Spinal cord (tissue), 10 donors: Measurements from ENCODE around the gene GALNT10. TPM values are rescaled to one million over a fixed set of nuclear protein-coding genes. Genes with fewer than 3 reads are reported as not detected.

Source experiments
- DNase-seq, 6 donors: peaks; one replicate each; pipeline versions ENCODE4 v3.0.0 to v3.0.0-alpha.2; 2013 to 2015; ENCODE audit warnings: low spot score in 6 of 6, low read depth in 4 of 6
- H3K27ac ChIP-seq: one replicate; pipeline ENCODE4 v1.5.1; 2013; ENCODE audit warnings: low read depth, low read length, control low read depth
- H3K27me3 ChIP-seq: one replicate; pipeline ENCODE4 v1.6.1; 2013; ENCODE audit warnings: low read length; ENCODE audit not compliant: control insufficient read depth, insufficient read depth
- H3K36me3 ChIP-seq: one replicate; pipeline ENCODE4 v1.6.1; 2013; ENCODE audit warnings: low read length; ENCODE audit not compliant: control insufficient read depth, insufficient read depth
- H3K4me1 ChIP-seq: one replicate; pipeline ENCODE4 v1.6.1; 2013; ENCODE audit warnings: low read length; ENCODE audit not compliant: control insufficient read depth, insufficient read depth
- H3K4me3 ChIP-seq: one replicate; pipeline ENCODE4 v1.5.1; 2013; ENCODE audit warnings: low read depth, low read length, control low read depth
- H3K9me3 ChIP-seq: one replicate; pipeline ENCODE4 v1.6.1; 2013; ENCODE audit warnings: low read length; ENCODE audit not compliant: control insufficient read depth, insufficient read depth
- WGBS: methylation state at CpG from one replicate; pipeline ENCODE4 v1.1.5; 2013; ENCODE audit warnings: missing lambda C conversion rate; ENCODE audit not compliant: insufficient coverage; 5-methylcytosine and 5-hydroxymethylcytosine counted together
- polyA plus RNA-seq, 2 donors: library from polyadenylated mRNA; unstranded; fragments of 120-200 nt; gene quantifications; one replicate each; pipeline ENCODE4 v1.2.1, GENCODE V29; 2013; ENCODE audit not compliant: insufficient read length in 2 of 2
- total RNA-seq, 2 donors: library from RNA; depleted of rRNA in 1 of 2; stranded (reverse); fragments of 120-200 nt in 1 of 2; fragments of >200 nt in 1 of 2; gene quantifications; one replicate each; pipeline versions ENCODE4 v1.2.3 to v1.2.4, GENCODE V29; 2013 to 2014
- donor health status: healthy.

The GALNT10 gene
- total and polyA plus RNA-seq, 4 donors: 17.2 to 31.2 (median 22.5) TPM

DNA sequence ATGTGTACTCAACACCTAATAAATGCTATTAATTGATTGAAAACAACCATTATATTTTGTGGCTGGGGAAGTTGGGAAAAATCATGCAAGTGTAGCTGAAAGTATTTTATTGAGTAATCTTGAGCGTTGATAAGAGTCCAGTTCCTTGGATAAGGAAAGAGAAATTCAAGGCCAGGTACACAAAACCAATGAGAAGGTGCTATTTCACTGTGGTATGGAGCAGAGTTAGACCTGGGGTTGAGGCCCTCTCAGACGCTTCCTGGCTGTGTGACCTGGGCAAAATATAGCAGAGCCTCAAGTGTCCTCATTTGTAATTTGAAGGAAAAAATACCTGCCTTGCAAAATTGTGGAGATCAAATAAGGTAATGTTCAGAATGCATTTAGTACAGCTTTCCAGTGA lies 50.1 kb downstream of the GALNT10 start:
- Histone ChIP-seq H3K9me3 (no peaks in the 10 kb centered on the region), H3K4me1 (peaks cover 22% of the 10 kb centered on the region), H3K27ac (no peak overlapping the region), H3K27me3 (no peaks in the 10 kb centered on the region), H3K36me3 (no peaks in the 10 kb centered on the region), H3K4me3 (no peak overlapping the region)
- DNase-seq: no peak
- WGBS: 93% methylated on average over 2 of the region's 2 CpGs

DNA sequence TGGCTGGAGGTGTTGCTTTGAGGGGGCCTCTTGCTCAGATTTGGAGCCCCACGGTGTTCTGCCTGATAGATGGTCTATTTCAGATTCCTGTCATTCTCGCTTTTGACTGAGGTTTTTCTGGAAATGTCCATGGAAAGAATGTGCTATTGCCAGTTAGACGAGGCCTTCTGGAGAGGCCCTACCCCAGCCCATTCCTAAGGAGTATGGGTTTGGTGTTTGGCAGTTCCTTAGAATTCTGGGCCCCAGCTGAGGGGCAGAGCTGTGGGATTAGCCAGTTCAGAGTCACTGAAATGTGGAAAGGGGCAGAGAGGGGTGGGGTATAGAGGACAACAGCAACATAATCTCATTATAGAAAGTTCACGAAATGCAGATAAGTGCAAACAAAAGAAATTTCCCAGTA lies 50.5 kb downstream of the GALNT10 start:
- no peak for DNase-seq
- H3K4me1 ChIP-seq: peaks cover 22% of the 10 kb centered on the region
- 75% methylated on average over 3 of the region's 4 CpGs for WGBS
- H3K36me3 ChIP-seq: no peaks in the 10 kb centered on the region
- no peaks in the 10 kb centered on the region for H3K27me3 ChIP-seq
- no peak overlapping the region for H3K4me3 ChIP-seq
- H3K9me3 ChIP-seq: no peaks in the 10 kb centered on the region
- no peak overlapping the region for H3K27ac ChIP-seq

DNA sequence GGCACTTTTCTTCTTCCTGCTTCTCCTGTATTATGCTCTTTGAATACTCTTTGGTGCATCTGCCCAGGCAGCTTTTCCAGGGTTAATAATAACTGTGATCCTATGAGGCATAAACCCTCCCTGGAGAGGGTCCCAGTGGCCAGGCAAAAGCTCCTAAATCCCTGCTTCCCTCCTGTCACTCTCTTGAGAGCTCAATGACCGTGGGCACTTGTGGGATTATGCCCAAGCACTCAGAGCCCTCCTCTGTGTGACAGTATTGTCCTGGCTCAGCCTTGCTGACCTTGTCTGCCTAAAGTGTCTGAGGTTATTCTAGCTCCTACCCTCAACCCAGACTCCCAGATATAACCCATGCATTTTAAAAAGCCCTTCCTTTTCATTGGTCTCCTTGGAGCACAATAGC lies 51.9 kb downstream of the GALNT10 start:
- 38% methylated on average over 1 of the region's 1 CpG for WGBS
- peak overlapping the region; percentile 10 for H3K27ac ChIP-seq
- peak in 1 of 6 donors; percentile 20 for DNase-seq
- no peak overlapping the region for H3K4me3 ChIP-seq
- no peaks in the 10 kb centered on the region for H3K9me3 ChIP-seq
- H3K36me3 ChIP-seq: no peaks in the 10 kb centered on the region
- peaks cover 19% of the 10 kb centered on the region for H3K4me1 ChIP-seq
- no peaks in the 10 kb centered on the region for H3K27me3 ChIP-seq

DNA sequence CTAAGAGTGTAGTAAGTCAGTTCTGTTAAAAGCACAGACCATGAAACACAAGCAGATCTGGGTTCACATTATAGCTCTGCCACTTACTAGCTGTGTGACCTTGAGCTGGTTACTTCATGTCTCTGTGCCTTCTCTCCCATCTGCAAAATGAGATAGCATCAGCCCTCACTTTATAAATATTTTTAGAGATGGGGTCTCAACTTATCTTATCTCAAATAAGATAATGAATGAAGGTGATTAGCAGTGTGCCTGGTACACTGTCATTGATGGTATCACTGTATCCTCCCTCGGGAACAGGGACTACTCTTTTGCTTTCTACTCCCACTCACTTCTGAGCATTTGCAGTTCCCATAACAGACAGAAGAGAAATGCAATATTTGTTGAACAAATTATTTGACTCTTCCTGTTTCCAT lies 52.4 kb downstream of the GALNT10 start:
- H3K36me3 ChIP-seq: no peaks in the 10 kb centered on the region
- H3K27ac ChIP-seq: no peak overlapping the region
- WGBS: no CpG with 5 or more reads among the region's 1 CpG
- H3K9me3 ChIP-seq: no peaks in the 10 kb centered on the region
- H3K4me3 ChIP-seq: no peak overlapping the region
- peaks cover 17% of the 10 kb centered on the region for H3K4me1 ChIP-seq
- DNase-seq: no peak
- no peaks in the 10 kb centered on the region for H3K27me3 ChIP-seq

DNA sequence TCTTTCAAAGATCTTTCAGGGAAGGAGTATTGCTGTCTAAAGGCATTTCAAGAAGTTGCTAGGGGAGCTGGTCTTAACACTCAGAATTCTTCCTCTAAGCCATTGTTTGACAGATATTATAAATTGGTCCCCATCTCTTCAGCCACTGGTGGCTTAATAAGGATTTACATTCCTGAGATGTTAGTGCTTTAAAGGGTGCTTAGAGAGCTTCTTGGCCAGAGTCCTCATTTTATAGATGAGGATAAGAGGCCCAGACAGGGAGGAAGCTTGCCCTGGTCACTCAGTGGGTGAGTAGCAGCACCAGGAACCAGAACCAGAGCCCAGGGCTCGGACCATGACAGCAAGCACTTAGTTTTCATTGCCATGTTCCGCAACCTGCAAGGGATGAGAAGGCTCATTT lies 53.2 kb downstream of the GALNT10 start:
- WGBS: 89% methylated on average over 2 of the region's 2 CpGs
- no peak for DNase-seq

DNA sequence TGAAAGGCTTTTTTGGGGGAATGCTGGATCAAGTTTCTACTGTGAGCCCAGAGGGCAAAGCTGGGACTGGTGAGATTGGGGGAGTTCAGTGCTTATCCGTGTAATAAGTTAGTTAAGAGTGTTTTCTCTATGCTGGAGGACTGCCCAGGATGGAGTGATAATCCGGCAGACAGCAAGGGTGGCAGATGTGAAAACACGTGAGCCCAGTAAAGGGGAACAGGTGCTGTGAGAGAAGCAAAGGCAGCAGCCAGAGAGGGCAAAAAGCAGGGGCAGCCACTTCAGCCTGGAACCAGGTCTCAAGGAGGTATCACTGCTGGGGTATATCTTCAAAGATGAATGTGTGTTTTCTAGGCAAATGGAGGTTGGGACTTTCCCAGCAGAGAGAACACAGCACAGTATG lies 53.9 kb downstream of the GALNT10 start:
- no peak for DNase-seq
- Histone ChIP-seq H3K4me3 (no peak overlapping the region), H3K9me3 (no peaks in the 10 kb centered on the region), H3K27ac (no peak overlapping the region), H3K27me3 (no peaks in the 10 kb centered on the region), H3K36me3 (no peaks in the 10 kb centered on the region), H3K4me1 (peaks cover 11% of the 10 kb centered on the region)
- WGBS: 62% methylated on average over 3 of the region's 3 CpGs

More for the DNA sequence above, 53.2 kb downstream of the GALNT10 start:
- H3K27me3 ChIP-seq: no peaks in the 10 kb centered on the region
- no peaks in the 10 kb centered on the region for H3K9me3 ChIP-seq
- no peak overlapping the region for H3K27ac ChIP-seq
- no peaks in the 10 kb centered on the region for H3K36me3 ChIP-seq
- peaks cover 16% of the 10 kb centered on the region for H3K4me1 ChIP-seq
- no peak overlapping the region for H3K4me3 ChIP-seq

DNA sequence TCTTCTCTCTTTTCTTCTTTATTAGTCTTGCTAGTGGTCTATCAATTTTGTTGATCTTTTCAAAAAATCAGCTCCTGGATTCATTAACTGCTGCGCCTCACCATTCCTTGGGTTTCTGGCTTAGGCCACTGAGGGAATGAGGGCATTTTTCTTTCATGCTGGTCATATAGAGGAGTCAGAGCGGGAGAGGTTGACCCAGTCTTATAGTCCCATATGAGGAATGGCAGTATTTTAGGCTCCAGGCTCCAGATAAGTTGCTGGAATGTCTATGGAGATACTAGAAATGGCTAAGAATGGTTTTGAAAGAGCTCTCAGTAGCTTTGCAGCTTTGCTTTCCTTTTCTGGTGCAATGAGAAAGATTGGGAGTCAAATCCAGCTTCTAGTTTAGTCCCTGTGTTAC lies 58.2 kb downstream of the GALNT10 start:
- H3K4me1 ChIP-seq: peaks cover 4% of the 10 kb centered on the region
- no peak overlapping the region for H3K27ac ChIP-seq
- H3K4me3 ChIP-seq: no peak overlapping the region
- H3K36me3 ChIP-seq: no peaks in the 10 kb centered on the region
- WGBS: 100% methylated on average over 1 of the region's 2 CpGs
- no peaks in the 10 kb centered on the region for H3K9me3 ChIP-seq
- no peaks in the 10 kb centered on the region for H3K27me3 ChIP-seq
- no peak for DNase-seq

DNA sequence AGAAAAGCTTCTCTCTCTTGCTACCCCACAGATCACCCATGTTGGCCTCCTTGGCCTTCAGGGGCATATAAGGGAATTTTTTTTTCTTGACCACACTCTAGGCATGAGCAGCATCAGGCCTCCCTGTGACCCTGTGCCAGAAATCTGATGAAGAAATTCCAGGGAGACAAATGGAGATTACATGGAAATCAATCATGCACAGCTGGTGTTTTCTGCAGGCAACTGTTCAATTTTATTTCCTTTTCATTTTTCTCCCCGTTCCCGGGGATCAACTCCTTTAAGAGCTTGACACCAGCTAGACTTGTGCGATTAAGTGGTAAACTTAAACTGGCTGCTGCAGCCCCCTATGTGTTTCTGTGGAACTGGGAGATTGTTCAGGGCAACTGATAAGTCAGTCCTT lies 59.3 kb downstream of the GALNT10 start:
- Histone ChIP-seq H3K9me3 (no peaks in the 10 kb centered on the region), H3K36me3 (no peaks in the 10 kb centered on the region), H3K4me3 (no peak overlapping the region), H3K27me3 (no peaks in the 10 kb centered on the region), H3K27ac (no peak overlapping the region), H3K4me1 (no peaks in the 10 kb centered on the region)
- 56% methylated on average over 3 of the region's 3 CpGs for WGBS
- DNase-seq: no peak

DNA sequence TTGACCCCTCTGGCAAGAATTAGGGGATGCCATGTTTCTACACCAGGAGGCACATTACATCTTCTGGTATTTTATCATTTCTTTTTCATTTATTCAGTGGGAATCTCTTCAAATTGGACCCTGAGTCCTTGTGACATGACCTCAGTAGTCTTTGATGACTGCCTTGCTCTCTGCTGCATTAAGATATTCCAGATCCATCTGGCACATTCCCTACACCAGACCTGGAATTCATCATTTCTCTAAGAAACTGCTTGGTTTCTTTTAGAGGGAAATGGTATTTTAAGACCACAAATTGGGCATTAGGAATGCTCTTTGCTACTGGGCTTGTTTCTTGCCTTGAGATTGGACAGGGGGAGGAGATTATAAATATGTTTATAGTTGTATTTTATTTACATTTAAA lies 61.0 kb downstream of the GALNT10 start:
- no peak for DNase-seq
- Histone ChIP-seq H3K36me3 (no peaks in the 10 kb centered on the region), H3K27ac (no peak overlapping the region), H3K4me3 (no peak overlapping the region), H3K27me3 (no peaks in the 10 kb centered on the region), H3K4me1 (no peaks in the 10 kb centered on the region), H3K9me3 (no peaks in the 10 kb centered on the region)

DNA sequence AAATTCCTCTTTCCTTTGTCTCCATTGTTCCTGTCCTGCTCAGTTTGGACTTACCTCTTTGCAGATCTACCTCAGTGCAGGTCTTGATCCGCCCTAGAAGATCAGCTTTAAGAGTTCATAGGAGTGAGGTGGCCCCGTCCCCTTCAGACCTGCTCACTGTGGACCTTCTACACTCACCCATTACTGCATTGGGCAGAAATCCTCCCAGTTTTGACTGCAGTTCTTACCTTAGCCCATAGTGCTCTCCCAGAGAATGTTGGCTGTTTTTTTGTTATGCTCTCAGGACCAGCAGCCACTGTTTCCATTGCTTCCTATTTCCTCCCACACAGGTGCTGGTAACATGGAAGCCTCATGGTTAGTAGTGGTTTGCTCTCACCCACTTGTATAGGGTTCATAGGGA lies 63.3 kb downstream of the GALNT10 start:
- Histone ChIP-seq H3K9me3 (no peaks in the 10 kb centered on the region), H3K4me3 (no peak overlapping the region), H3K36me3 (no peaks in the 10 kb centered on the region), H3K27me3 (no peaks in the 10 kb centered on the region), H3K27ac (no peak overlapping the region), H3K4me1 (no peaks in the 10 kb centered on the region)
- DNase-seq: no peak
- WGBS: 100% methylated on average over 2 of the region's 2 CpGs
